ENCODE data around the gene KLK13. TPM values are rescaled to one million over a fixed set of nuclear protein-coding genes. Genes with fewer than 3 reads are reported as not detected.

Gene KLK13
- total RNA-seq, 2 experiments from 2014 or later = not detected

DNA sequence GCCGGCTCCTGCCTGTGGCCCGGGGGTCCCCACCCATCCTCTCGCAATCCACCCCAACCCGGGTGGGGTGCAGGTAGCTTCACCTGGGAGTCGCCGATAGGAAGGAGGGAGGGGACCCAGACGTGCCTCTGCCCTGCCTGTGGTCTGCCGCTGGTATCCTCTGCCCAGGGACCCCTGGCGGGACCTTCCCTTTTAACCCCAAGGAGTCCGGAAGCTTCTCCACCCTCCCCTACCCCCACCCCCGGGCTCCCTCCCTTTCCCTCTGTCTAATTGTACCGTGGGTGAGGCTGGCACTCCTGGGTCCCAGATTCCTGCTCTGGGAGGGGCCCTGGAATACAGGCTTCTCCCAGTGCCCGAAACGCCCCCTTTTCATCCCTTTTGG is 45.4 kb downstream of the KLK13 start, which contains the start of gene KLK10:
TSS of gene KLK10 (minus strand) at position 166 of the 382 bp plus-strand sequence. CDS start 579 bp downstream, outside the sequence.
- Mint-ChIP-seq H3K4me3 (no peak within 1 kb of the TSS), H3K36me3 (ENCODE audit: low read depth) (peaks cover 2% of the 10 kb centered on the region), H3K4me1 (peaks cover 18% of the 10 kb centered on the region), H3K27me3 (peaks cover 60% of the 10 kb centered on the region), H3K27ac (no peak within 1 kb of the TSS), H3K9me3 (no peaks in the 10 kb centered on the region)
- ChIA-PET CTCF (no interaction called here), POLR2A (no interaction called here)
- DNase-seq = no peak

DNA sequence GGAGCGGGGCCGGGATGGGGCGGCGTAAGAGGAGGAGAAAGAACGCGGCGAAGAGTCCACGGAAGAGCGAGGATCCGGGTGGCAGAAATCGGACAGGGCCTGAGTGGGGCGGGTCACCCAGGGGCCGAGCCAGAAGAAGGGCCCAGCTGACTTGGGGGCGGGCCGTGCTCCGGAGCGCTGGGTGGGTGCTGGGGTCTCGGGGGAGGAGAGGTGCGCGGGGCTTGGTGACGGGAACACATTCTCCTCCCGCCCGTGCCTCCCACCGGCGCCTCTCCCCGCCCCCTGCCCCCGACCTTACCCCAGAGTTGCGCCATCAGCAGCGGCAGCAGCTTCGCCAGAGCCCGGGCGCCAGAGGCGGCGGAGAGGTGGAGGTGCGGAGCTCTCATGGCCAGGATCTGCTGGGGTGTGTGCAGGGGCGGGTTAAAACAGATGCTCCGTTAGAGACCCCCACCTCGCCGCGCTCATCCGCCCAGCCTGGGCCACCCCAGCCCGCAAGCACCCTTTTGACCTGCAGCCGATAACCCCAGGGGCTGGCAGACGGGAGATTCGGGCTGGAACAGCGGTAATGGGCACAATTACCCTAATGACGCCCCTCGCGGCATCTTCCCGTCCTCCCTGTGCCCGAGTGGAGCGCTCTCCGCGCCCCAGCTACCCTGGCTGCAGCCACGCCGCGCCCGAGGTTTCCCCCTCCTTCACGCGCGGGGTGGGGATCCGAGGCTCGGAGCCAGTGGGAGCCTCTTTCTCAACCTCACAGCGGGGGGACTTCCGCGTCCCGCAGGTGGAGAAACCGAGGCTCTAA is 45.9 kb downstream of the KLK13 start:
- Mint-ChIP-seq H3K9me3 (no peaks in the 10 kb centered on the region), H3K36me3 (ENCODE audit: low read depth) (peaks cover 2% of the 10 kb centered on the region), H3K4me3 (no peak overlapping the region), H3K4me1 (peaks cover 18% of the 10 kb centered on the region), H3K27me3 (peaks cover 60% of the 10 kb centered on the region), H3K27ac (no peak overlapping the region)
- DNase-seq = no peak
- ChIA-PET POLR2A (no interaction called here), CTCF (interaction anchor here (0.6 kb wide), 1 partner anchor 304 kb away, joined by 3 read pairs; no protein-coding TSS in a partner anchor)

DNA sequence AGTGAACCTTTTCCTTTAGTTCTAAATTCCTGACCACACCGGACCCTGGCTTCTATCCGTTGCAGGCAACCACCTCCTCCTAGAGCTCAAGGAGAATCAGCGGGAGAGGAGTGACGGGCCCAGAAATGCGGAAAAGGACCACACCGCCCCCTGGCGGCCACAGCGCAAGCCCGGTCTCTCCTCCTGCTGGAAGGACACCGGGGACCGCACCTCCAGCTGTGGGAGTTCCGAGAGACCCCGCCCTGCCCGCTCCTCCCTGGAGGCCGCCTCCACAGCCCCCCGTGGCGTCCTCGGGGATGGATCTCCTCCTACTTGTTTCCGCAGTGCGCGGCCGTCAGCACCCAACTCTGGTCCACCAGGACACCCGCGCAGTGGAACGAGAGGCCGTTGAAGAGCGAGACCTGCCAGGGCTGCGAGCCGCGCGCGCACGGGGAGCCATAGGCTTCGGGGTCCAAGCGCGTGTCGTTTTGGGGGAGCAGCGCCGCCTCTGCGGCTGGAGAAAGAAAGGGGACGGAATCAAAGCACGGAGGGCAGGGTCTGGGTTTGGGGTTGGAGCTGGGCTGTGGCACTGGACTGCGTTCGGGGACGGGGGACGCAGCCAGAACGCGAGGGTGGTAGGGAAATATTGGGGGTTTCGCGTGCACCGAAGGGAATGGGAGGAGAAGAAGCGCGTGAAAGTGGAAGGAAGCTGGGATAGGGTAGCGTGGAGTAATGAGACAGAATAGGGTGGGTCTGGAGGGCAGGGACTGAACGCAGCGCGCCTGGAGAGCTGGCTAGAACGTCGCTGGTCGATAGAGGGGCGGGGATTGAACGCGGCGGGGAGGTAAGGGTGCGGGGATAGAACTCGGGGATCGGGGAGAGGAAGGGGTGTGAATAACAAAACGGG is 47.9 kb downstream of the KLK13 start:
- Mint-ChIP-seq H3K36me3 (ENCODE audit: low read depth) (peaks cover 2% of the 10 kb centered on the region), H3K27me3 (peaks cover 54% of the 10 kb centered on the region), H3K9me3 (no peaks in the 10 kb centered on the region), H3K4me3 (no peak overlapping the region), H3K4me1 (peaks cover 18% of the 10 kb centered on the region), H3K27ac (no peak overlapping the region)
- CTCF ChIA-PET = interaction anchor here (1.0 kb wide), 1 partner anchor 15 kb away, joined by 3 read pairs; no protein-coding TSS in a partner anchor
- DNase-seq = no peak
- POLR2A ChIA-PET = no interaction called here

DNA sequence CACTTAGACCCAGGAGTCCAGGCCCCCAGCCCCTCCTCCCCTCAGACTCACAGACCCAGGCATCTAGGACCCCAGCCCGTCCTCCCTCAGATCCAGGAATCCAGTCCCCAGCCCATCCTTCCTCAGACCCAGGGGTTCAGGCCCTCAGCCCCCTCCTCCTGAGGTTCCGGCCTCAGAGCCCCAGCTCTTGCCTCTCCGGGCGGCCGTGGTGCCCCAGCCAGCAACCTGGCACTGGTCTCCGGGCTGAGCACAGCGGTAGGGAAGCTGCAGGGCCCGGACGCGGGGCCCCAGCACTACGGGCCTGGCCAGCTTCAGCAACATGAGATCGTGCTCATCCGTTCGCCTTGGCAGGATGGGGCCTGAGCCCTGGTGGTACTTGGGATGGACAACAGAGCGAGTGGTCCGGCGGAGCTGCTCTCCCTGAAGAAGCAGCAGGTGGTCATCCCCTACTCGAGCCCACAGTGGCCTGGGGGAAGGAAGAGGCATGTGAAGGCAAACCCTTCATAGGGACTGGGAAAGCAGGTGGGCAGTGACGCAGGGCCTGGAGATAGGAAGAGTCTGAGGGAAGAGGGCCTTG is 49.1 kb downstream of the KLK13 start:
- no peak for DNase-seq
- POLR2A ChIA-PET = no interaction called here
- H3K27me3 Mint-ChIP-seq = peaks cover 47% of the 10 kb centered on the region

DNA sequence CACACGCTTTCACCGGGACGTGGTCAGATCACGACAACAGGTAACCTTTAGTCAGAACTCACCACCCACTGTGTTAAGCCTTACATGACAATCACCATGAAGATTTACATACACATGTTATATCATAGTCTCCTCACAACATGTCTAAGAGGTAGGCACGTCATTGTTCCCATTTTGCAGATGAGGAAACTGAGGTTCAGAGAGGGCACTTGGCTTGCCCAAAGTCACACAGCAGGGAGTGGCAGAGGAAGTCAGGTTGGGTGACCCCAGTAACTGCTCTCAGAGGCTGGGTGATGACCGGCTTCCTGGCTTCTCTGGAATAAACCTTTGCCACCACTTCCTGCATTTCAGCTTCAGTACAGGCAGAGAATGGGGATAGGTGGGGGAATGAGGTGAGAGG is 50.6 kb downstream of the KLK13 start:
- ChIA-PET POLR2A (no interaction called here), CTCF (no interaction called here)
- Mint-ChIP-seq H3K27me3 (peaks cover 40% of the 10 kb centered on the region), H3K36me3 (ENCODE audit: low read depth) (peaks cover 2% of the 10 kb centered on the region), H3K4me1 (peaks cover 12% of the 10 kb centered on the region), H3K27ac (no peak overlapping the region), H3K4me3 (no peak overlapping the region), H3K9me3 (no peaks in the 10 kb centered on the region)
- DNase-seq = no peak

More for the DNA sequence above, 49.1 kb downstream of the KLK13 start:
- CTCF ChIA-PET = interaction anchor here (0.6 kb wide), 1 partner anchor 76 kb away, joined by 4 read pairs; no protein-coding TSS in a partner anchor
- no peaks in the 10 kb centered on the region for H3K9me3 Mint-ChIP-seq
- peaks cover 18% of the 10 kb centered on the region for H3K4me1 Mint-ChIP-seq
- H3K4me3 Mint-ChIP-seq = no peak overlapping the region
- H3K36me3 Mint-ChIP-seq (ENCODE audit: low read depth) = peaks cover 2% of the 10 kb centered on the region
- H3K27ac Mint-ChIP-seq = no peak overlapping the region

DNA sequence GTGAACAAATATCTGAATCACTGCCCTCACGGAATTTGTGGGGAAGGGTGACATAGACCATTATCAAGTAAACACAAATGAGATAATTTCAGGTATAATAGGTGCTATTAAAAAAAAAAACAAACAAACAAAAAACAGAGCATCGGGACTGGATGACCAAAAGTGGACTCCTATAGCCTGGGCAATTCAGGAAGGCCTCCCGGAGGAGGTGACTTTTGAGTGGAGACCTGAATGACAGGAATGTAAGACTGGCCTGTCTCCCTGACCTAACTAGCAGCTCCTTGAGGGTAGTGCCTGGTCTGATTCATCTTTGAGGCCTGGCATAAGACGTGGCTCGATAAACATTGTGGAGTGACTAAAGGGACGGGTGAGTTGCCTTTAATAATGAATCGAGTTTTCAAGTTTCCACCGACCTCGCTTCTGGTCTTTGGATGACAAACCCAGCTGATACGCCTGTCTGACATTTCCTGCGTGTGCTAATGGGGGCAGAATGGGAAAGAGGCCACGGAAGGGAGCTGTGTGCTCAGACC is 52.2 kb downstream of the KLK13 start:
- H3K4me1 Mint-ChIP-seq = peaks cover 5% of the 10 kb centered on the region
- DNase-seq = no peak
- peaks cover 27% of the 10 kb centered on the region for H3K27me3 Mint-ChIP-seq
- no peaks in the 10 kb centered on the region for H3K9me3 Mint-ChIP-seq
- no peak overlapping the region for H3K4me3 Mint-ChIP-seq
- CTCF ChIA-PET = interaction anchor here (1.1 kb wide), 1 partner anchor 10 kb away, joined by 3 read pairs; no protein-coding TSS in a partner anchor
- H3K36me3 Mint-ChIP-seq (ENCODE audit: low read depth) = no peaks in the 10 kb centered on the region
- H3K27ac Mint-ChIP-seq = no peak overlapping the region
- POLR2A ChIA-PET = no interaction called here

DNA sequence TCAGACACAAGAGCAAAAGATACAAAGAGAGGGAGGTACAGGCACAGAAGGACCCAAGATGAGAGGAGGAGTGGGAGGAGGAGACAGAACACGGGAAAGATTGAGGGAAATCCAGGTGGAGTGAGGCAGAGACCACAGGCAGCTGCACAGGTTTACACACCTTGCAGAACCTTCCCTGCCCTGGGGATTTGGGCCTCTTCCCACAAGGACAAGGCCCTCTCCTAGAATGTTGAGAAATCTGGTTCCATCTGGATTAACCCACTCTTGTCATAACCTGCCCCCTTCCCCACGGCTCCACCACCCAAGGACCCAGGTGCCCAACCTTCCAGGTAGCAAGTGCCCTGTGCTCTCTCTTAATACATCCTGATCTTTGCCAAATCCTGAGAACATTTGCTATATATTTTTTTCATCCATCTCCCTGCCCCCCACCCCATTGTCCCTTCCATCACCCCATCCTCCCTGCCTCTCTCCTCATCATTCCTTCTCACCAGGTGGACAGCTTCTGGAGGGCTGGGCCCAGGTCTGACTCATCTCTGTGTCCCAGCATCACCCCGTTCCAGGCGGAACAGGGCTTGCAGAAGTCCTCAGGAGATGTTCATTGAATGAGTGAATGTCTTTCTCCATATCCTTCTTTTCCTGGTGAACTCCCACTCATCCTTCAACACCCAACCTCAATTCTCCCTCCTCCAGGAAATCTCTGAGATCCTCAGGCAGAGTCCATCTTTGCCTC is 54.7 kb downstream of the KLK13 start:
- no peak for DNase-seq
- no peak overlapping the region for H3K27ac Mint-ChIP-seq
- no peaks in the 10 kb centered on the region for H3K9me3 Mint-ChIP-seq
- CTCF ChIA-PET = interaction anchor here (0.7 kb wide), 1 partner anchor 747 kb away, joined by 3 read pairs; no protein-coding TSS in a partner anchor
- peaks cover 6% of the 10 kb centered on the region for H3K27me3 Mint-ChIP-seq
- POLR2A ChIA-PET = no interaction called here
- no peaks in the 10 kb centered on the region for H3K4me1 Mint-ChIP-seq
- H3K4me3 Mint-ChIP-seq = no peak overlapping the region
- H3K36me3 Mint-ChIP-seq (ENCODE audit: low read depth) = no peaks in the 10 kb centered on the region

DNA sequence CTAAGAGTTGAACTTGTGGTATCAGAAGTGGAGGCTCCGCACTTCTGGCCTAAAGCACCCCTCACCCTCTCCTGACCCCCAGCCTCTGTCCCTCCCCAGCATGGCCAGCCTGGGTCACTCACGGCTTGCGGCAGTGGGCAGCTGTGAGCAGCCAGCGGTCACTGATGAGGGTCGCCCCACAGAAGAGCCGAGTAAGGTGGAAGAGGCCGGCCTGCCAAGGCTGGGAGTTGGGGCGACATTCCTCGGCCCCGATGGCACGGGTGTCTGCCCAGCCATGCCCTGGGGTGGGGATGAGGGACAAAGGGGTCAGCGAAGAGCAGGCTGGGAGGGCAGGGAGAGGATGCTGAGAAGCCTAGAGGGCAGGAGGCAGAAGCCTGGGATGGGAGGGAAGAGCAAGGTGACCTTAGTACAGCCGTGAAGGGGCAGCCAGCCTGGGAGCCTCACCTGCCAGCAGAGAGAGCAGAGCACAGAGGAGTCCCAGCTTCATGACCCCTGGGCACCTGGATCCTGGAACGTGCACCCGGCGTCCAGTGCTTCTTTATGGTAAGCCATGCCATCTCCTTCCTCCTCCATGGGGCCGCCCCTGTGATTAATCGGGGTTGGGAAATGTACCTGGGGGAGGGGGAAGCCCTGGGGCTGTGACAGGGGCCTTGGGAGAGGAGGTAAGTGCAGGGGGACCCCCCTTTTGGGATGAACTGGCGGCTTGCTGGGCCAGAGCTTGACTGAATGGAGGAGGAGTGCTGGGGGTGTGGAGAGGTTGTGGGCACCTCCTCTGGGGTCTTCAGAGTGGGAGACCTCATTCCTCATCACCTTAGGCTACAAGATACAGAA is 55.6 kb downstream of the KLK13 start:
- no peak for DNase-seq
- ChIA-PET POLR2A (no interaction called here), CTCF (interaction anchor here (0.7 kb wide), 1 partner anchor 746 kb away, joined by 3 read pairs; no protein-coding TSS in a partner anchor)
- H3K4me3 Mint-ChIP-seq = no peak overlapping the region
- H3K9me3 Mint-ChIP-seq = no peaks in the 10 kb centered on the region
- no peaks in the 10 kb centered on the region for H3K36me3 Mint-ChIP-seq (ENCODE audit: low read depth)
- H3K27me3 Mint-ChIP-seq = no peaks in the 10 kb centered on the region
- H3K27ac Mint-ChIP-seq = no peak overlapping the region
- no peaks in the 10 kb centered on the region for H3K4me1 Mint-ChIP-seq

DNA sequence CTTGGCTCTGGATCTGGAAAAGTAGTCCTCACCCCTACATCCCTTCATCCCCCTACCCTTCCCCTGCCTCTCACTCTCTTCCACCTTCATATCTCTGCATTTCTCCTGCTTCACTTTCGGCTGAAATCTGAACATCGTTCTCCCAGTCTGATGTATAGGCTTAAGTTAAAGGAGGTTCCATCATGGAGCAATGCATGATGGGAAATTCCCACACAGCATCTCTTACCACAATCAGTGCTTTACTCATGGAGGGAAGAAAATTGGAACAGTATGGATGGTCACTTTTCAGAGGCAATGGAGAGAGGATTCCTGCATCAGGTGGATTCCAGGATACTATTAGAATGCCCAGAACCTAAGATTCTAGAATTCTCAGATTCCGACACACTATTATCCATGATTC is 57.4 kb downstream of the KLK13 start:
- Mint-ChIP-seq H3K4me1 (no peaks in the 10 kb centered on the region), H3K36me3 (ENCODE audit: low read depth) (no peaks in the 10 kb centered on the region), H3K27me3 (no peaks in the 10 kb centered on the region), H3K27ac (no peak overlapping the region), H3K4me3 (no peak overlapping the region), H3K9me3 (no peaks in the 10 kb centered on the region)
- no peak for DNase-seq
- POLR2A ChIA-PET = no interaction called here
- CTCF ChIA-PET = no interaction called here

DNA sequence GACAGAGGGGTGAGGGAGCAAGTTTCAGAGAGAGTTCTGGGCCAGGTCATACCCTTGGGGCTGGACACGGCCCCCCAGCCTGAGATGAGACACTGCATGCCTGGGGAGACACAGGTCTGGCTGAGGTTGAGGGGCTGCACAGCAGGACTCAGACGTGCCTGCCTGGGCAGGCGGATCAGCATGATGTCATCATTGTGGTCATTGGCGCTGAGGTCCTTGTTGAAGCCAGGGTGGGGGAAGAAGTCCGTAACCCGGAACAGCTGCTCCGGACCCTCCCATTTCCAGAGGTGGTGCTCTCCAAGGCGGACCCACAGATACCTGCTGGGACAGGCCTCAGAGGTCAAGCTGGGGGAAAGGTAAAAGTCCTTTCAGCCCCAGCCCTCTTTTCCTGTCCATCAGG is 58.5 kb downstream of the KLK13 start:
- H3K9me3 Mint-ChIP-seq = no peaks in the 10 kb centered on the region
- ChIA-PET CTCF (no interaction called here), POLR2A (no interaction called here)
- no peaks in the 10 kb centered on the region for H3K4me1 Mint-ChIP-seq
- no peaks in the 10 kb centered on the region for H3K27me3 Mint-ChIP-seq
- no peak overlapping the region for H3K27ac Mint-ChIP-seq
- no peak for DNase-seq
- no peaks in the 10 kb centered on the region for H3K36me3 Mint-ChIP-seq (ENCODE audit: low read depth)
- no peak overlapping the region for H3K4me3 Mint-ChIP-seq

Measured in activated CD4-positive, alpha-beta T cell treated with anti-CD3 and anti-CD28 coated beads, Interleukin-2, amount 10 ng/mL, durations not matched to agents 7 days and 5 days (primary cell).